Suprapubic skin (tissue), 4 donors: Measurements from ENCODE around the gene TENT4B. TPM values are rescaled to one million over a fixed set of nuclear protein-coding genes. Genes with fewer than 3 reads are reported as not detected.

ENCODE experiments used
- DNase-seq, 2 donors: peaks; one replicate each; pipeline ENCODE4 v3.0.0-alpha.2; 2019; ENCODE audit warnings: low spot score in 2 of 2
- H3K27ac ChIP-seq: fragments of 200-600 bp; sonication (generic); one replicate; pipeline ENCODE4 v1.5.1; 2019
- H3K27me3 ChIP-seq: fragments of 200-600 bp; sonication (generic); one replicate; pipeline ENCODE4 v1.5.1; 2019
- H3K36me3 ChIP-seq: fragments of 200-600 bp; sonication (generic); one replicate; pipeline ENCODE4 v1.5.1; 2019
- H3K4me1 ChIP-seq: fragments of 200-600 bp; sonication (generic); one replicate; pipeline ENCODE4 v1.5.1; 2019
- H3K4me3 ChIP-seq: fragments of 200-600 bp; sonication (generic); one replicate; pipeline ENCODE4 v1.5.1; 2019; ENCODE audit warnings: mild to moderate bottlenecking
- H3K9me3 ChIP-seq: fragments of 200-600 bp; sonication (generic); one replicate; pipeline ENCODE4 v1.5.1; 2019
- CTCF ChIP-seq, 2 donors: fragments of 200-600 bp in 1 of 2; fragments of 450-650 bp in 1 of 2; sonication (generic) in 1 of 2; IDR thresholded peaks; one replicate each; pipeline ENCODE4 v1.5.1; 2016 to 2019; ENCODE audit warnings: antibody characterized with exemption in 2 of 2, mild to moderate bottlenecking in 1 of 2, moderate library complexity in 1 of 2
- EP300 ChIP-seq: sonication (generic); formaldehyde crosslinking; IDR thresholded peaks from one replicate; pipeline ENCODE4 v1.6.1; 2017; ENCODE audit warnings: antibody characterized with exemption
- POLR2A ChIP-seq, 2 donors: fragments of 450-650 bp; IDR thresholded peaks; one replicate each; pipeline ENCODE4 v1.6.1; 2017; ENCODE audit warnings: antibody characterized with exemption in 2 of 2, mild to moderate bottlenecking in 2 of 2, moderate library complexity in 2 of 2
- POLR2AphosphoS5 ChIP-seq, 3 donors: sonication (generic); formaldehyde crosslinking; IDR thresholded peaks; one replicate each; pipeline ENCODE4 v1.6.1; 2017; ENCODE audit warnings: antibody characterized with exemption in 3 of 3
- WGBS: methylation state at CpG from one replicate; pipeline ENCODE4 v1.1.5; 2018; 5-methylcytosine and 5-hydroxymethylcytosine counted together
- total RNA-seq, 4 donors: library from RNA; depleted of rRNA; stranded (reverse); fragments of >200 nt; gene quantifications; one replicate each; pipeline ENCODE4 v1.1.0, GENCODE V29; 2016

Gene TENT4B
- total RNA-seq, 4 donors from 2014 or later = 10.8 to 15.7 (median 12.9) TPM

- H3K4me1 ChIP-seq = peaks cover 15% of the 10 kb centered on the region
- no peaks in the 10 kb centered on the region for H3K9me3 ChIP-seq
- H3K36me3 ChIP-seq = no peaks in the 10 kb centered on the region
- no peak overlapping the region for H3K4me3 ChIP-seq
- no peak overlapping the region for H3K27ac ChIP-seq
- WGBS = 91% methylated on average over 12 of the region's 15 CpGs
- H3K27me3 ChIP-seq = no peaks in the 10 kb centered on the region
- peak in 1 of 2 donors; percentile 54 for DNase-seq
- TF ChIP-seq POLR2A (IDR thresholded peaks at IDR 0.05) = no peak
- TF ChIP-seq POLR2AphosphoS5 (IDR thresholded peaks at IDR 0.05) = no peak
- no peak for TF ChIP-seq CTCF (IDR thresholded peaks at IDR 0.05)
- TF ChIP-seq EP300 = no peak
Measured at GRCh38 chr16:50271148-50272041, 118.3 kb downstream of the TENT4B start.

GRCh38 chr16:50272111-50272571, 119.0 kb downstream of the TENT4B start:
- WGBS = 66% methylated on average over 7 of the region's 7 CpGs
- Histone ChIP-seq H3K9me3 (no peaks in the 10 kb centered on the region), H3K4me1 (peaks cover 9% of the 10 kb centered on the region), H3K27ac (no peak overlapping the region), H3K27me3 (no peaks in the 10 kb centered on the region), H3K36me3 (no peaks in the 10 kb centered on the region), H3K4me3 (no peak overlapping the region)
- TF ChIP-seq EP300 (no peak), CTCF (IDR thresholded peaks at IDR 0.05) (no peak), POLR2AphosphoS5 (IDR thresholded peaks at IDR 0.05) (no peak), POLR2A (IDR thresholded peaks at IDR 0.05) (no peak)
- DNase-seq = peak in 1 of 2 donors; percentile 46

- 92% methylated on average over 2 of the region's 5 CpGs for WGBS
- Histone ChIP-seq H3K4me1 (peaks cover 6% of the 10 kb centered on the region), H3K9me3 (no peaks in the 10 kb centered on the region), H3K27ac (no peak overlapping the region), H3K27me3 (no peaks in the 10 kb centered on the region), H3K4me3 (no peak overlapping the region), H3K36me3 (no peaks in the 10 kb centered on the region)
- no peak for TF ChIP-seq POLR2A (IDR thresholded peaks at IDR 0.05)
- peak in 1 of 2 donors; percentile 40 for DNase-seq
Measured at GRCh38 chr16:50272687-50273381, 119.7 kb downstream of the TENT4B start.

- H3K4me1 ChIP-seq = peaks cover 6% of the 10 kb centered on the region
- peak overlapping the region; percentile 81 for H3K27ac ChIP-seq
- H3K27me3 ChIP-seq = no peaks in the 10 kb centered on the region
- TF ChIP-seq EP300 (no peak), POLR2A (IDR thresholded peaks at IDR 0.05) (no peak), CTCF (IDR thresholded peaks at IDR 0.05) (no peak), POLR2AphosphoS5 (IDR thresholded peaks at IDR 0.05) (no peak)
- DNase-seq = peak in 1 of 2 donors; percentile 52
- WGBS = 88% methylated on average over 2 of the region's 2 CpGs
- H3K4me3 ChIP-seq = no peak overlapping the region
- H3K36me3 ChIP-seq = no peaks in the 10 kb centered on the region
- H3K9me3 ChIP-seq = no peaks in the 10 kb centered on the region
Measured at GRCh38 chr16:50273382-50273690, 120.2 kb downstream of the TENT4B start.

GRCh38 chr16:50273888-50274325, 120.8 kb downstream of the TENT4B start:
- H3K4me1 ChIP-seq = peaks cover 6% of the 10 kb centered on the region
- TF ChIP-seq CTCF (IDR thresholded peaks at IDR 0.05) (no peak), EP300 (no peak), POLR2AphosphoS5 (IDR thresholded peaks at IDR 0.05) (no peak), POLR2A (IDR thresholded peaks at IDR 0.05) (no peak)
- peak overlapping the region; percentile 81 for H3K27ac ChIP-seq
- H3K9me3 ChIP-seq = no peaks in the 10 kb centered on the region
- WGBS = 56% methylated on average over 11 of the region's 13 CpGs
- no peaks in the 10 kb centered on the region for H3K27me3 ChIP-seq
- H3K36me3 ChIP-seq = no peaks in the 10 kb centered on the region
- DNase-seq = peak in 1 of 2 donors; percentile 59
- H3K4me3 ChIP-seq = peak overlapping the region; percentile 40
